Endothelial cell of umbilical vein (primary cell): ENCODE measurements around the gene PYROXD2. TPM values are rescaled to one million over a fixed set of nuclear protein-coding genes. Genes with fewer than 3 reads are reported as not detected.

ENCODE experiments used
- BruUV-seq: library from RNA; stranded (reverse); fragments of 400-500 nt; replicated peaks from 2 replicates; lab custom pipeline; 2021; lab: Mats Ljungman, UMichigan
- CTCF ChIA-PET: fragments of 300-600, 350-600 bp; sonication (Branson Sonifier 250); formaldehyde crosslinking; loops from one replicate; lab custom pipeline; 2021; ENCODE audit warnings: antibody characterized with exemption, inconsistent platforms; lab: Charles Lee
- POLR2A ChIA-PET: fragments of 300-600, 350-600 bp; sonication (Branson Sonifier 250); formaldehyde crosslinking; loops from one replicate; lab custom pipeline; 2021; ENCODE audit warnings: antibody characterized with exemption, inconsistent platforms; lab: Charles Lee
- DNase-seq: peaks from one replicate; pipeline ENCODE4 v3.0.0-alpha.2; 2011; ENCODE audit warnings: low read depth, low spot score
- FAIRE-seq: peaks from 2 replicates; lab custom pipeline; 2011; peaks lifted over from hg19 to GRCh38; lab: Jason Lieb, UNC
- H2AFZ ChIP-seq: 2 replicates; pipeline ENCODE4 v1.6.0; 2012; ENCODE audit warnings: low read depth, low read length, control low read depth, inconsistent platforms
- H3K27ac ChIP-seq: 2 replicates; pipeline ENCODE4 v1.5.1; 2011; ENCODE audit warnings: low read depth, mild to moderate bottlenecking, control low read depth, low read length, moderate library complexity; ENCODE audit not compliant: insufficient read depth
- H3K27me3 ChIP-seq, 2 experiments: 2 replicates each; pipeline versions ENCODE4 v1.6.0 to v1.6.1; 2011; ENCODE audit warnings: low read length in 2 of 2, mixed read lengths in 1 of 2; ENCODE audit not compliant: control insufficient read depth in 2 of 2, insufficient read depth in 2 of 2
- H3K36me3 ChIP-seq, 2 experiments: 2 replicates in 1 of 2; 3 replicates in 1 of 2; pipeline ENCODE4 v1.5.1; 2011; ENCODE audit warnings: low read length in 2 of 2, mild to moderate bottlenecking in 1 of 2, moderate library complexity in 1 of 2; ENCODE audit not compliant: control insufficient read depth in 2 of 2, insufficient read depth in 2 of 2; ENCODE audit errors: extremely low read depth in 1 of 2
- H3K4me1 ChIP-seq: 3 replicates; pipeline ENCODE4 v1.5.1; 2011; ENCODE audit warnings: mild to moderate bottlenecking, low read length; ENCODE audit not compliant: control insufficient read depth, insufficient read depth; ENCODE audit errors: extremely low read depth
- H3K4me2 ChIP-seq: 2 replicates; pipeline ENCODE4 v1.6.1; 2011; ENCODE audit warnings: low read length, control low read depth, mixed read lengths; ENCODE audit not compliant: insufficient read depth
- H3K4me3 ChIP-seq, 3 experiments: fragments of 200-600 bp in 1 of 3; sonication (generic), shearing (Covaris generic) in 1 of 3; replicated peaks in 1 of 3; 2 replicates each; pipeline ENCODE4 v1.5.1; 2011 to 2016; ENCODE audit warnings: control low read depth in 3 of 3, low read length in 3 of 3, mild to moderate bottlenecking in 2 of 3, inconsistent platforms in 1 of 3, low read depth in 1 of 3, moderate library complexity in 1 of 3; ENCODE audit not compliant: insufficient read depth in 1 of 3
- H3K79me2 ChIP-seq: 2 replicates; pipeline ENCODE4 v1.6.0; 2012; ENCODE audit warnings: low read length, inconsistent platforms; ENCODE audit not compliant: control insufficient read depth, insufficient read depth
- H3K9ac ChIP-seq: replicated peaks from 2 replicates; pipeline ENCODE3; 2011; ENCODE audit warnings: low read length, control low read depth; ENCODE audit not compliant: insufficient read depth; ENCODE audit errors: extremely low read depth
- H3K9me1 ChIP-seq: replicated peaks from 3 replicates; pipeline ENCODE4 v1.6.0; 2011; ENCODE audit warnings: mild to moderate bottlenecking, low read length; ENCODE audit not compliant: control insufficient read depth, insufficient read depth; ENCODE audit errors: extremely low read depth
- H3K9me3 ChIP-seq: replicated peaks from 2 replicates; pipeline ENCODE4 v1.5.1; 2012; ENCODE audit warnings: low read length, inconsistent platforms; ENCODE audit not compliant: control insufficient read depth, insufficient read depth
- H4K20me1 ChIP-seq: replicated peaks from 2 replicates; pipeline ENCODE3; 2011; ENCODE audit warnings: mild to moderate bottlenecking, low read length; ENCODE audit not compliant: control insufficient read depth, insufficient read depth; ENCODE audit errors: extremely low read depth
- CTCF ChIP-seq, 2 donors: IDR thresholded peaks; 1 replicate in 1 of 2; 2 replicates in 1 of 2; pipeline ENCODE4 v1.5.1; 2011; ENCODE audit warnings: low read length in 2 of 2, mild to moderate bottlenecking in 2 of 2, moderate library complexity in 2 of 2, control low read depth in 1 of 2, inconsistent platforms in 1 of 2, low read depth in 1 of 2; ENCODE audit not compliant: insufficient read depth in 1 of 2; ENCODE audit errors: extremely low read depth in 1 of 2
- EZH2 ChIP-seq: IDR thresholded peaks from 2 replicates; pipeline ENCODE4 v1.6.1; 2012; ENCODE audit warnings: borderline replicate concordance, low read depth, mild to moderate bottlenecking, moderate library complexity, low read length, inconsistent platforms; ENCODE audit not compliant: severe bottlenecking
- FOS ChIP-seq: IDR thresholded peaks from 2 replicates; pipeline ENCODE4 v1.6.1; 2011; ENCODE audit warnings: mild to moderate bottlenecking, low read length, moderate library complexity, borderline replicate concordance; ENCODE audit not compliant: insufficient read depth
- GATA2 ChIP-seq: IDR thresholded peaks from 2 replicates; pipeline ENCODE4 v1.7.0; 2011; ENCODE audit warnings: low read depth, mild to moderate bottlenecking, moderate library complexity, mixed read lengths, low read length; ENCODE audit not compliant: insufficient read length, insufficient read depth
- JUN ChIP-seq: IDR thresholded peaks from 2 replicates; pipeline ENCODE4 v1.6.1; 2011; ENCODE audit warnings: borderline replicate concordance, low read depth; ENCODE audit not compliant: insufficient read length, insufficient read depth
- MAX ChIP-seq: IDR thresholded peaks from 2 replicates; pipeline ENCODE4 v1.6.1; 2011; ENCODE audit not compliant: insufficient read depth, insufficient read length
- MYC ChIP-seq: IDR thresholded peaks from one replicate; pipeline ENCODE4 v1.6.1; 2011; ENCODE audit warnings: mild to moderate bottlenecking, low read depth, low read length
- POLR2A ChIP-seq: IDR thresholded peaks from 2 replicates; pipeline ENCODE4 v1.6.1; 2012; ENCODE audit warnings: low read depth, mild to moderate bottlenecking, control low read depth, low read length
- POLR2AphosphoS5 ChIP-seq: IDR thresholded peaks from 2 replicates; pipeline ENCODE4 v1.6.1; 2012; ENCODE audit warnings: low read depth, mild to moderate bottlenecking, control low read depth, low read length, moderate library complexity; ENCODE audit not compliant: insufficient read depth
- dilution Hi-C: fragments of 300-500 bp; cut with MboI; formaldehyde crosslinking; loops from one replicate; pipeline ENCODE4 v1.15.0; 2019; ENCODE audit warnings: low sequenced_read_pairs; ENCODE audit not compliant: extremely low pct_ligation_motif_present
- intact Hi-C: fragments of 100-400 bp; cut with micrococcal nuclease; formaldehyde crosslinking; loops from one replicate; pipeline ENCODE4 v1.10.0; 2022
- polyA plus RNA-seq, 4 experiments: library from polyadenylated mRNA; depleted of rRNA in 3 of 4; stranded (reverse) in 3 of 4; unstranded in 1 of 4; fragments of >200 nt; gene quantifications; 2 replicates each; pipeline versions ENCODE4 v1.2.1 to v1.2.3, GENCODE V29; 2011 to 2012; ENCODE audit warnings: missing spikeins in 1 of 4
- total RNA-seq: library from RNA; stranded (reverse); gene quantifications from 2 replicates; pipeline ENCODE4 v1.2.3, GENCODE V29; 2021

PYROXD2 gene
- total and polyA plus RNA-seq, 2 donors (not counting 3 experiments of a cell fraction or from before 2014, with no cell fraction given) = 7.0 to 13.7 TPM

GRCh38 chr10:98338318-98338717 lies 76.7 kb downstream of the PYROXD2 start:
- CTCF ChIA-PET = interaction anchor here (0.7 to 1.7 kb wide), 6 partner anchors 12 to 168 kb away, joined by 3 to 4 read pairs (median 4); no protein-coding TSS in a partner anchor
- Histone ChIP-seq H3K9ac (no peak overlapping the region), H3K9me1 (no peaks in the 10 kb centered on the region), H3K27ac (no peak overlapping the region), H3K27me3 (peaks cover 5 to 9% of the 10 kb centered on the region in 2 experiments), H3K36me3 (no peaks in the 10 kb centered on the region), H3K9me3 (no peaks in the 10 kb centered on the region), H3K4me1 (no peaks in the 10 kb centered on the region), H4K20me1 (no peaks in the 10 kb centered on the region), H3K4me3 (no peak overlapping the region), H3K79me2 (no peaks in the 10 kb centered on the region), H3K4me2 (no peak overlapping the region), H2AFZ (no peak overlapping the region)
- dilution Hi-C loops (no loop called here), intact Hi-C loops (no loop called here)
- DNase-seq (no peak), FAIRE-seq (no peak)
- POLR2A ChIA-PET = no interaction called here
- BruUV-seq = no TSS peak
- no peak for TF ChIP-seq MYC
- TF ChIP-seq EZH2 = no peak

DNA sequence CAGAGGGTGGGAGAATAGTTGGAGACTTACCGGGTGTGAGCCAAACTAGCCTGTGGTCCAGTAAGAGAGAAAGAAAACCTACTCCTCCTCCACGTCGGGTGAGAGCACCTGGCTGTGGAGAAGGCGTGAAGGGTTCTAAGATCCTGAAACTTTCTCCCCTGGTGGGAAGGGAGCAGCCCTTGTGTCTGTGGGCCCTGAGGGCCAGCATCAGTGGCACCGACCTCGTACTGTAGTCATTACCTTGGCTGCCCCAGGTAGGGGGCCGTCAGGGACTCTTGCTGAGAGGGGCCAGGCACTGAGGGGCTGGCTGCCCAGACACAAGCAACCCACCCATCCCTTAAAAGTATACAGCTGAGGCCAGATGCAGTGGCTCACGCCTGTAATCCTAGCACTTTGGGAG lies 77.5 kb downstream of the PYROXD2 start:
- Histone ChIP-seq H3K4me1 (no peaks in the 10 kb centered on the region), H3K36me3 (no peaks in the 10 kb centered on the region), H2AFZ (no peak overlapping the region), H4K20me1 (no peaks in the 10 kb centered on the region), H3K9me3 (no peaks in the 10 kb centered on the region), H3K4me2 (no peak overlapping the region), H3K9me1 (no peaks in the 10 kb centered on the region), H3K27ac (no peak overlapping the region), H3K9ac (no peak overlapping the region), H3K4me3 (no peak overlapping the region), H3K27me3 (peaks cover 7 to 9% of the 10 kb centered on the region in 2 experiments), H3K79me2 (no peaks in the 10 kb centered on the region)
- DNase-seq (no peak), FAIRE-seq (no peak)
- no TSS peak for BruUV-seq
- intact Hi-C loops = no loop called here
- TF ChIP-seq POLR2AphosphoS5 = no peak
- TF ChIP-seq FOS = no peak
- no peak for TF ChIP-seq EZH2
- no peak for TF ChIP-seq POLR2A
- TF ChIP-seq JUN = no peak
- TF ChIP-seq MAX = no peak
- TF ChIP-seq GATA2 = no peak
- no peak for TF ChIP-seq MYC
- no peak for TF ChIP-seq CTCF (IDR thresholded peaks at IDR 0.05; ENCODE audit: extremely low read depth in 1 of 2, insufficient read depth in 1 of 2, low read depth in 1 of 2, low read length in 2 of 2)
- CTCF ChIA-PET = interaction anchor here (1.0 to 1.7 kb wide), 3 partner anchors 13 to 122 kb away, joined by 3 to 4 read pairs (median 4); no protein-coding TSS in a partner anchor
- POLR2A ChIA-PET = no interaction called here
- dilution Hi-C loops = no loop called here
